Spleen (tissue), 7 donors: Measurements from ENCODE around the gene RASSF7.

Experiments used
- POLR2A ChIP-seq, 3 donors: fragments of 450-650 bp; IDR thresholded peaks; one replicate each; pipeline ENCODE4 v1.5.1; 2017; ENCODE audit warnings: antibody characterized with exemption in 3 of 3, mild to moderate bottlenecking in 1 of 3
- POLR2AphosphoS5 ChIP-seq, 3 donors: sonication (generic); formaldehyde crosslinking; IDR thresholded peaks; one replicate each; pipeline ENCODE4 v1.5.1; 2017; ENCODE audit warnings: antibody characterized with exemption in 3 of 3
- TF ChIP-seq, protein P1 (sequence below), 11 experiments: fragments of 200-600 bp in 7 of 11; fragments of 450-650 bp in 4 of 11; sonication (generic) in 4 of 11; IDR thresholded peaks in 8 of 11; conservative IDR thresholded peaks in 3 of 11; 1 replicate in 7 of 11; 2 replicates in 4 of 11; pipeline versions ENCODE4 v1.4.0 to v1.8.0; 2016 to 2021; ENCODE audit warnings: antibody characterized with exemption in 11 of 11, inconsistent platforms in 4 of 11, mild to moderate bottlenecking in 1 of 11
- donor health status: DM: no; HTN: no; CAD: no; lungs with moderate emphysema.
- donor health status: DM: no; HTN: no; CAD: no.
- donor health status: DM: no; HTN: no; CAD: no.

DNA sequence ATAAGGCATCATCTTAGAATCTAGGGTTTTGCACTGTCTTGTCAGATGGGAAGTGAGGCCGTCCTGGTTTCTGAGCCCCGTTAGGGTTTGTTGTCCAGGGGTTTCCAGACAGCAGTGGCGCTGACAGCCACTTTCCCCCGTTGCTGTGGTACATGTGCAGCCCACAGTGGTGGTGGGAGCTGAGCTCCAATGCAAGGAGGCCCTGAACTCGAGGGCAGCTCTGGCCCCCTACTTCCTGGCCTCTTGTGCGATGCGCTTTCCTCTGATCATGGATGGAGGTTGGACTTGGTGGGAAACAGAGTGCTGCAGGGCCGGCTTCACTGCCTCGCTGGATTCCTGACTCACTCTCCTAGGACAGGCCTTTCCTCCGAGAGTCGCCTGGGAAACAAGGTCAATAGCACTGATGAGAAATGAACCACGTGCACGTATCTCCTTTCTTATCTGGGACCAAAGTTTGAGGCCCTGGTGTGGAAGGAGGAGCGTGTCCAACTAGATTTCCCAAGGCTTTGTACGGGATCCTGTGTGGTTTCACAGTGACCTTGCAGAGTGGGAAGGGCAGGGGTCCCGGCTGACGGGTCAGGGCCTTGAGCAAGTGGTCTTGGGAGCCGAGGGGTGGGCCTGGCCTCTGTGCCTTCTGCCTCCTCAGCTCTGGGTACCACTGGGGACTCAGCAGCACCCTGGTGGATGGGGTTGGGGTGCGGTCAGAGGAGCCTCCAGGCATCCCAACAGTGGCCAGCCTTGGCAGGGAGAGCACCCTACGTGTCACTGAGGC is 19.2 kb downstream of the RASSF7 start:
- TF ChIP-seq, protein P1, sequence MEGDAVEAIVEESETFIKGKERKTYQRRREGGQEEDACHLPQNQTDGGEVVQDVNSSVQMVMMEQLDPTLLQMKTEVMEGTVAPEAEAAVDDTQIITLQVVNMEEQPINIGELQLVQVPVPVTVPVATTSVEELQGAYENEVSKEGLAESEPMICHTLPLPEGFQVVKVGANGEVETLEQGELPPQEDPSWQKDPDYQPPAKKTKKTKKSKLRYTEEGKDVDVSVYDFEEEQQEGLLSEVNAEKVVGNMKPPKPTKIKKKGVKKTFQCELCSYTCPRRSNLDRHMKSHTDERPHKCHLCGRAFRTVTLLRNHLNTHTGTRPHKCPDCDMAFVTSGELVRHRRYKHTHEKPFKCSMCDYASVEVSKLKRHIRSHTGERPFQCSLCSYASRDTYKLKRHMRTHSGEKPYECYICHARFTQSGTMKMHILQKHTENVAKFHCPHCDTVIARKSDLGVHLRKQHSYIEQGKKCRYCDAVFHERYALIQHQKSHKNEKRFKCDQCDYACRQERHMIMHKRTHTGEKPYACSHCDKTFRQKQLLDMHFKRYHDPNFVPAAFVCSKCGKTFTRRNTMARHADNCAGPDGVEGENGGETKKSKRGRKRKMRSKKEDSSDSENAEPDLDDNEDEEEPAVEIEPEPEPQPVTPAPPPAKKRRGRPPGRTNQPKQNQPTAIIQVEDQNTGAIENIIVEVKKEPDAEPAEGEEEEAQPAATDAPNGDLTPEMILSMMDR (IDR thresholded peaks at IDR 0.05 in 8 of 11, conservative IDR thresholded peaks at IDR 0.05 in 3 of 11): no peak
- TF ChIP-seq POLR2A (IDR thresholded peaks at IDR 0.05): no peak
- TF ChIP-seq POLR2AphosphoS5 (IDR thresholded peaks at IDR 0.05): no peak
